ENCODE data around the gene NACA2.
"Not testable (repeated sequence)": the region's sequence is repeated elsewhere in the genome, so short reads cannot be mapped to it uniquely, and the experiment has no call there.

NACA2 gene

GRCh38 chr17:61598014-61598413 is 7.0 kb upstream of the NACA2 start:
- DNase-seq = no peak

GRCh38 chr17:61597607-61598006 is 6.6 kb upstream of the NACA2 start:
- DNase-seq = no peak

- no peak for DNase-seq
Measured at GRCh38 chr17:61595418-61596186, 4.6 kb upstream of the NACA2 start.

- no peak for DNase-seq
Measured at GRCh38 chr17:61594294-61594825, 3.3 kb upstream of the NACA2 start.

DNA sequence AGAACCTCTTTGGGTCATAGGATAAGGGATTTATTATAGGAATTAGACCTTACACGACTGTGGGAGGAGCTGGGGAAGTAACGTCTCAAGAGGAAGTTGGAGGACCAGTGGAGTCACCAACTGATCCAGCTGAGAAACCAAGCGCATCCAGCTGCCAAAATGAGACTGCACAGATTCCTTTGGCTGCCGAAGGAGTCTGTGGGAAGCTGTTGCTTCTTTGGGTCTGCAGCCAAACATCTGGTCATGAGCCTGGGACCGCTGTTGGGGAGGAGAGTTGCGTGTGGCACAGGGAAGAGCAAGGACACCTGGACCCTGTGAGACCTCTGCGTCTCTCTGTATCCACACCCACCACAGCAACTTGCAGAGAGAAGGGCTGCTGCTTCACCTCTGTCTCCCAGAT is 2.4 kb upstream of the NACA2 start:
- no peak for DNase-seq

DNA sequence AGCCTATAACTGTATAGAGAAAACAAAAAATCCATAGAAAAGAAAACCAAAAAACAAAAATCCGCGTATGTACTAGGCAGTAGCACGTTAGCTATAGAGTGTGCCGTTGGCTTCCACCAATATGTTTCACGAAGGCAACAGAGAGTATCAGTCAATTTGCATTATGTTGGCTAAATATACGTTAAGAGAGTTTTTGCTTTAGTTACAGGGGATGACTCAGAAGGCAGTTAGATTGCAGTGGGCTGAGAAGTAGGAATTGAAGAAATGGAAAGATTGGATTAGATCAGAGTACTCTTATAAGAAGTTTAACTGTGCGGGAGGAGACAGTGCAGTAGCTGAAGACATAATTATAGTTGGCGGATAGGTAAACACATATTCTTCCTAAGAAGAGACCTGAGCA is 911 bp upstream of the NACA2 start:
- DNase-seq = no peak

DNA sequence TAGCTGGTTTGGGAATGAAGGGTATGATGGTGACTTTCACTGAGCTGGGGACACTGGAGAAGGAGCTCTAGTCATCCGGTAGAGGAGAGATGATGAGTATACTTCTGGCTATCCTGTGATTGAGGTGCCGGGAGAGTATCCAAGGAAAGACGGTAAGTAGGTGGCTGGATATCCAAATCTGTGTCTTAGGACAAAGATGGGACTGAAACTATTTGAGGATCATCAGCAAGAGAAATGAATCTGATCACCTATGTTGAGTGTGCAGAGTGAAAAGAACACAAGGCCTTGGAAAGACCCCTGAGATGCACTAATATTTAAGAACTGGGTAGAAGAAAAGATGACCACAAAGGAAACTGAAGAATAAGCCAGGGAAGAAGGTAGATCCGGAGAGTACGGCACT is 1.0 kb downstream of the NACA2 start:
- no peak for DNase-seq

DNA sequence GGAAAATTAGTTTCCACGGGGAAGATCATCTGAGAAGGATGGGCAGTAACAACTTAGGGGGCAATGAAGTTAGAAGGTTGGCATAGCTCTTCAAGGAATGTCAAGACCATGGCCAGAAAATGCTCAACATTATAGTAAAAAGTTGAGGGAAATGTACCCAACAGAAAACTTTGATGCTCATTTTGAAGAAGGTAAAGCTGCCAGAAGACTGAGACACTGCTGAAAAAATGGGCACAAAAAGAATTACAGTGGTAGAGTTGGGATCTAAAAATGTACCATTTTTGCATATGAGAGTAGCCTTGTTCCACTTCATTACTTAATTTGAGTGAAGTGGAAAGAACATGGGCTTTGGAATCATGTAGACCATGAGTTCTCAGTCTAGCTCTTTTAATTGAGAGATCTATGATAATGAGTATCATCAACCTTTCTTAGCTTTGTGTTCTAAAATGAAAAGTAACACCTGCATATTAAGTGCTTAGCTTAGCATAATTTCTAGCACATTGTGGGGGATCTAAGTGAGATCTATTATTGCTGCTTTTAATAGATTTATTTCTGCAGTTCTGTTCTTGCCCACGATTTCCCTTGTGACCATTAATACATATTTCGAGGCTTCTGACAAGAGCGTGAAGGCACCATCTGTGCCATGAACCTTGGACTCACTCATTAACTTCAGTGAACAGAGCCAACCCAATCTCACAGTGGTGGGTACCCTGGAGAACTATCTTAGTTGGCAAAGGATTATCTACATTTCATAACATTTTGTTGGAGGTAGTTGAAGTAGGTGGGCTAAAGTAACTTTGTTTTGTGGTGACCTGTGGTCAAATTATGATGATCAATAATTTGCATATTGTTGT is 3.0 kb downstream of the NACA2 start:
- DNase-seq = no peak

DNA sequence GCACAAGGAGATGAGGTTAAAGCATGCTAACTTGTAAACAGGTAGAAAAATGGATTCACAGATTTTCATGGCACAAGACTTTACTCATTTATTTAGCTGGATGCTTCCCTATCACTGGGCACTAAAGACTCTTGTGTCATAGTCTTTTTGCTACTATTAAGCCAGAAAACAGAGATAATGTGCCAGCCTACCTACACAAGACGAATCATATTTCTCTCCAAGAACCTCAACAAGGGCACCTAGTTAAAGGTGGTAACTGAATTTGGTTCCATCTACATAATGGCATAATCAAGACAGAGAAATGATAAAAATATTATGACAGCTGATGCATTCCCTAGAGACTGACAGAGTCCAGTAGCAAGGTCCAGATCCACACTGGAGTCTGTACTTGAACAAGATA is 3.8 kb downstream of the NACA2 start:
- DNase-seq = no peak

DNA sequence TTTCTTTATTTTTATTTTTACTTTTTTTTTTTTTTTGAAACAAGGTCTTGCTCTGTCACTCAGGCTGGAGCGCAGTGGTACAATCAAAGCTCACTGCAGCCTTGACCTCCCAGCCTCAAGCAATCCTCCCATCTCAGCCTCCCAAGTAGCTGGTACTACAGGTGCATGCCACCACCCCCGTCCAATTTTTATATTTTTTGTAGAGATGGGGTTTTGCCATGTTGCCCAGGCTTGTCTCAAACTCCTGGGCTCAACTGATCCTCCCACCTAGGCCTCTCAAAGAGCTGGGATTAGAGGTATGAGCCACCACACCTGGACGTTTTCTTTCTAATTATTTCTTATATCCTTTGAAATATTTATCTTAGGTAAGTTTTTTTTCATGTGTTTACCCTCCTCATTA is 4.4 kb downstream of the NACA2 start:
- not testable (repeated sequence) for DNase-seq

DNA sequence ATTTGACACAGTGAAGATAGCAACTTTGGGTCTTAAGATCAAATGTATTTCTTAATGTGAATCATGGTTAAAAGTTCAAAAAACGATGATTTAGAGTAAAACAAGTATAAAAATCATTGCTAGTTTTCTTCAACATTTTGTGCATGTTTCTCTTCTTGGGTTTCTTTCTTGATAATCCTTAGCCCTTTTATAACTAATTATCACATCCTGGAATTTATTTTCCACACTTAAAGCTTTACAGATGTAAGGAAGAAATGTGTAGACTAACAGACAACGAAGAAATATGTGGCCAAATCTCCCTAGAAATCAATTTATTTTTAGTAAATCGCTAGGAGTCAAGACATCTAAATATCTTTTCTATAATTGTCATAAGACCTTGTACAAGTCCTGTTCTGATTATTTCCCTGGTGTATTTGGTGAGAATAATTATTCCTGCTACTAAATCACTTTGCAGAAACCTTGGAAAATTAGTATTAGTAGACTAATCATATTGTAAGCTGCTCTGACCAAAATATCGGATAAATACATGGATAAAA is 4.9 kb downstream of the NACA2 start:
- no peak for DNase-seq

DNA sequence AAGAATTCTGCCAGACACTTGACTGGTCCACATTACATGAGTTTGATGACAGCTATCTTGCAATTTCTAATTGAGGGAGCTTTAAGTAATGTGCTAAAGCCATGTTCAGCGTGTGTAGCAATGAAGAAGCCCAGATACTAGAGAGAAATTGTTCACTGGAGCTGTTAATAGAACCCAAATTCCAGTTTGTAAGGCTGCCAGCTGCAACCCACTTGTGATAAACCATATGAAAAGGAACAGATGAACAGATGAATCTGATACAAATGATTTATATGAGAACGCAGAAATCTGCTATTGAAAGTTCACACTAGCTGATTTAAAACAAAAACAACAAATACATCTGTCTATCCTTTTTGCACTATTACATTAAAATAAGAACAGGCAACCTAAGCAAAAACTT is 6.2 kb downstream of the NACA2 start:
- no peak for DNase-seq

DNA sequence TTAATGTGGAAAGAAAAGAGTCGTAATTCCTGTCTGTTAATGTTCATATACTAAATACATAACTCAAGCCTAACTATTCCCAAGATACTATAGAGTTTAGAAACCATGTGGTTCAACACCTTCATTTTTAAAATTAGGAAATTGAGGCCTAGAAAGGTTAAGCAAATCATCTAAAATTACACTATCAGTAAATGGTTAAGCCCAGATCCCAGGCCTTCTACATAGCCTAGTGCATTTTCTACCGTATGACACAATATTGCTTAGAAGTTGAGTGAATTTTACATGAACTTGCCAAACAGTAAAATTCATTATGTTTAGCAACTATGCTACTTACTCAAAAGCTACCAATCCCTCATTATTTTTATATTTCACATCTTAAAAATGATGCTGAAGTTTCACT is 6.8 kb downstream of the NACA2 start:
- no peak for DNase-seq

GRCh38 chr17:61583660-61584264 is 7.3 kb downstream of the NACA2 start:
- no peak for DNase-seq

GRCh38 chr17:61583242-61583641 is 7.8 kb downstream of the NACA2 start:
- peak; percentile 60 for DNase-seq

GRCh38 chr17:61582593-61582992 is 8.4 kb downstream of the NACA2 start:
- DNase-seq = no peak

GRCh38 chr17:61581611-61582349 is 9.2 kb downstream of the NACA2 start:
- DNase-seq = no peak

- DNase-seq = no peak
Measured at GRCh38 chr17:61580502-61580901, 10.5 kb downstream of the NACA2 start.

DNA sequence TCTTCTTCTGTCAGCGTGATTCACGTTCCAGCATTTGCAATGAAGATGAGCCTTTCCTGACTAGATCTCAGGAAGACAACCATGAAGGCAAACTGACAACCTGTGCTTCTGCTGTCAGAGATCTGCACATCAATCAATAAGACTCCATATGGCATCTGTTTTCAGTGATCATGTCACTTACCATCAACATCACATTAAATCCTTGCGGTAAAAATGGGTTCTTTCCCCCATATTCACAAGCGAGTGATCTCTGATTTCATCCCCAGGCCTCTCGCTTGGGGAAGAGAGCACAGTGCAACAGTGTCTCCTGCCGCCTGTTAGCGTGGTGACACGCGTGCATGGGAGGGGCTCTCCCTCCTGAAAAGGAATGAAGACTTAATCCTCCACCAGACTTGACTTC is 11.1 kb downstream of the NACA2 start:
- no peak for DNase-seq

GRCh38 chr17:61579347-61579746 is 11.7 kb downstream of the NACA2 start:
- DNase-seq = no peak

GRCh38 chr17:61578645-61579044 is 12.4 kb downstream of the NACA2 start:
- DNase-seq = no peak

DNA sequence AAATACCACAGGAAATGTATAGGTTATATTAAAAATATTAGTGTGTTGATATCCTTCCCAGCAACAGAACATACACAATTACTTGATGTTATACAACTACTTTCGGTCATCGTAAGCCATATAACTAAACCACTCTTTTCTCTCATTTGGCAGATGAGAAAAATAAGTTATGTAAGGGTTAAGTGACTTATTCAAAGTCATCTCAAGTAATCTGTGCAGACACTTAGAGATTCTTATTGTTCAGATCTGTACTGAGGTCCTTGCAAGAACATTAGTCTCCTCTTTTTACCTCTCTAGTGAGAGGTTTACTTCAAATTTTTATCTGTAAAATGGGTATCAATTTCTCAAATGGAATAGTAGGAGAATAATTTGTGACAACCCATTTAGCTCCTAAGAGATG is 15.0 kb downstream of the NACA2 start:
- DNase-seq = no peak
